BLaER1 treated with 17β-estradiol and CSF1 and Interleukin-3, amounts not matched to agents 10 nM and 100 nM (cell line): ENCODE data around the gene PCTP.

Experiments
- H3K27ac ChIP-seq, 11 experiments: shearing (Covaris generic); formaldehyde crosslinking; 2 replicates each; pipeline ENCODE4 v1.8.1; 2022
- H3K27me3 ChIP-seq, 11 experiments: shearing (Covaris generic); formaldehyde crosslinking; 2 replicates each; pipeline ENCODE4 v1.8.1; 2022
- H3K36me3 ChIP-seq, 11 experiments: shearing (Covaris generic); formaldehyde crosslinking; 2 replicates each; pipeline ENCODE4 v1.8.1; 2022
- H3K4me1 ChIP-seq, 10 experiments: shearing (Covaris generic); formaldehyde crosslinking; 2 replicates each; pipeline ENCODE4 v1.8.1; 2022
- H3K4me2 ChIP-seq, 11 experiments: shearing (Covaris generic); formaldehyde crosslinking; 2 replicates each; pipeline ENCODE4 v1.8.1; 2022
- H3K4me3 ChIP-seq, 10 experiments: shearing (Covaris generic); formaldehyde crosslinking; 2 replicates each; pipeline ENCODE4 v1.8.1; 2022
- H3K9ac ChIP-seq, 11 experiments: shearing (Covaris generic); formaldehyde crosslinking; 2 replicates each; pipeline ENCODE4 v1.8.1; 2022
- H3K9me3 ChIP-seq, 11 experiments: shearing (Covaris generic); formaldehyde crosslinking; replicated peaks in 1 of 11; 2 replicates each; pipeline ENCODE4 v1.8.1; 2022
- H4K20me1 ChIP-seq, 11 experiments: shearing (Covaris generic); formaldehyde crosslinking; 2 replicates each; pipeline ENCODE4 v1.8.1; 2022
- Cebpa-rat ChIP-seq, 11 experiments: shearing (Covaris generic); IDR thresholded peaks; 2 replicates each; pipeline ENCODE4 v1.8.1; 2022

PCTP gene

DNA sequence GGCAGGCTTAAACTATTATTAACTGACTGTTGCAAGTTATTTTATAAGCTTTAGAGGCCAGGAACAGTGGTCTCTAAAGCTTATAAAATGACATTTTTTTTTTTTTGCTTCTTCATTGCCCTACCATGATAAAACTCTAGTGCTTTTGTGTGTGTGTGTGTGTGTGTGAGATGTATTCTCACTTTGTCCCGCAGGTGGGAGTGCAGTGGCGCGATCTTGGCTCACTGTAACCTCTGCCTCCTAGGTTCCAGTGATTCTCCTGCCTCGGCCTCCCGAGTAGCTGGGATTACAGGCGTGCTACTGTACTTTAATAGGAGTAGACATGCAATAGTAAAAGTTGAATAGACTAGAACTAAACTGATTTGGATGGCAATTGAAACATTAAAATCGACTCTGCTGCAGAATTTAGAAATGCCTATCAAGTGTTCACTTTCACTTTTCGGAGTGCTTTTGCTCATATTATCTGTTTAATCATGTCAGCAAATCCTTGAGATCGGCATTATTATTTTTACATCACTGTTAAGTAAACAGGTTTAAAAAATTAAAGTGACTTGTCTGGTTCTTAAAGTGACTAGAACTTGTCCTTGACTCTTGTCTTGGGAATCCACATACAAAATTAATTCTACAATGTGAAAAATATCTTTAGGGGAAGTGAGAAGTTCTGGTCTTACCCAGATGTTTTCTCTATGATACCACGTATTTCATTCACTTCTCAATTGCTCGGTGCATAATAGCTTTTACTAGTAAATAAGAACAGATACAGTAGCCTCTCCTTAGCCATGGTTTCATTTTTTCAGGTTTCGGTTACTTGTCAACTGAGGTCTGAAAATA lies 8.4 kb upstream of the PCTP start:
- Histone ChIP-seq H3K27me3 (no peaks in the 10 kb centered on the region), H3K36me3 (no peaks in the 10 kb centered on the region), H3K9ac (no peak overlapping the region), H3K4me1 (peaks cover 10 to 33% (median 27%) of the 10 kb centered on the region in 10 experiments), H3K27ac (no peak overlapping the region; a peak in 1 of 22 replicates), H3K4me3 (no peak overlapping the region), H3K9me3 (no peaks in the 10 kb centered on the region), H4K20me1 (no peaks in the 10 kb centered on the region), H3K4me2 (peak overlapping the region in 8 of 11 experiments; percentile 1 to 36 (median 10); a peak in 7 of 22 replicates)
- TF ChIP-seq Cebpa-rat (IDR thresholded peaks at IDR 0.05) = no peak

DNA sequence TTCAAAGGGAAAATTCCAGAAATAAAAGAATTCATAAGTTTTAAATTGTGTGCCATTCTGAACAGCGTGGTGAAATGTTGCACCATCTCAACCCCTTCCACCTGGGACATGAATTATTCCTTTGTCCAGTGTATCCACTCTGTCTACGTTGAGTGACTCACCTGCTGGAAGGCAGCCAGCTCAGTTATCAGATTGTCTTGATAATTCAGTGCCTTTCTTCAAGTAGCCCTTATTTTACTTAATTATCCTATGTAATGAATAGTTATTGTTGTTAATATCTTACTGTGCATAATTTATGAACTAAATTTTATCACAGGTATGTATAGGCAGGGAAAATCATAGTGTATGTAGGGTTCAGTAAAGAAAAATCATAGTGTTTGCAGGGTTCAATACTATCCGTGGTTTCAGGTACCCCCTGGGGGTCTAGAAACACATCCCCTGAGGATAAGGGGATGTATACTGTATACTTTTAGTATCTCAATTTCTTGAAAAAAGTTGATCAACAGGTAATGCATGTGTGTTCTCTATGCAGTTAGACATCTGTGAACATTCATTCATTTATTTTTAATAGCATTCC lies 7.7 kb upstream of the PCTP start:
- H3K27me3 ChIP-seq = no peaks in the 10 kb centered on the region
- H3K36me3 ChIP-seq = no peaks in the 10 kb centered on the region
- H3K9ac ChIP-seq = no peak overlapping the region
- no peaks in the 10 kb centered on the region for H3K9me3 ChIP-seq
- no peak overlapping the region for H3K4me3 ChIP-seq
- H3K4me2 ChIP-seq = peak overlapping the region in 7 of 11 experiments; percentile 1 to 36 (median 12); a peak in 6 of 22 replicates
- peaks cover 3 to 26% (median 20%) of the 10 kb centered on the region in 10 experiments for H3K4me1 ChIP-seq
- no peak overlapping the region; a peak in 1 of 22 replicates for H3K27ac ChIP-seq
- TF ChIP-seq Cebpa-rat (IDR thresholded peaks at IDR 0.05) = no peak
- no peaks in the 10 kb centered on the region for H4K20me1 ChIP-seq

DNA sequence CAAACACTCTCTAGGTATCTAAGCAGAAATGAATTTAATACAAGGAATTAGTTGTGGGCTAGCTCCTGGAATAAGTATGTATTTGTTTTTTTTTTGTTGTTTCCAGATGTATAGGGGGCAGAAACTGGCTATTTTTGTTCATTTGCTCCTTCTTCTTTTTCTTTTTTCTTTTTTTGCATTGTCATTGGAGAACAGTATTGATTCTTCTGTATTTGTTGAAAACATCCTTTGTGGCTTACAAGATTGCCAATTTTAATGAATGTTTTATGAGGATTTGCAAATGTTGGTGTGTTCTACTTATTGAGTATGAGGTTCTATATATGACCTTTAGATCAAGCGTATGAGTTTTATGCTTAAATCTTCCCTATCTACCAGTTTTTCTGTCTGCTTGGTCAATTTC lies 5.6 kb upstream of the PCTP start:
- Histone ChIP-seq H3K4me3 (no peak overlapping the region), H3K9me3 (no peaks in the 10 kb centered on the region), H3K36me3 (no peaks in the 10 kb centered on the region), H3K9ac (no peak overlapping the region), H3K4me2 (no peak overlapping the region), H3K4me1 (peaks cover 0 to 24% (median 17%) of the 10 kb centered on the region in 10 experiments; a peak in 18 of 20 replicates), H3K27me3 (no peaks in the 10 kb centered on the region), H4K20me1 (no peaks in the 10 kb centered on the region), H3K27ac (no peak overlapping the region)
- TF ChIP-seq Cebpa-rat (IDR thresholded peaks at IDR 0.05) = no peak

DNA sequence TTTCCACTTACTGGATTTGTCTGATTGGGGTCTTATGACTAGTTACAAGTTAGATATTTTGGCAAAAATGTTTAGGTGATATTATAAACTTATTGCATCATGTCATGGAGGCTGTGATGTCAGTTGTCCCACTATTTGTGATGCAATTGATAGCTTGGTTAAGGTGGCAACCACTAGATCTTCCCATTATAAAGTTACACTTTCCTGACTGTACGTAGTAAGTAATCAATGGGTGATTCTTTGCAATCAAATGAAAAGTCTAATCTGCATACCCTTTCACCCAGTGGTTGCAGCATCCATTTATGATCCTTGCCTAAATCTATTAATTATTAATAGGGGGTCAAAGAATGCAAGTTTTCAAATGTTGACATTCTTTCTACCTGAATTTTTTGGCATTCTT lies 4.4 kb upstream of the PCTP start:
- Histone ChIP-seq H3K4me2 (no peak overlapping the region), H3K9me3 (no peaks in the 10 kb centered on the region), H3K4me1 (peaks cover 0 to 20% (median 10%) of the 10 kb centered on the region in 10 experiments; a peak in 15 of 20 replicates), H4K20me1 (no peaks in the 10 kb centered on the region), H3K9ac (no peak overlapping the region), H3K27ac (no peak overlapping the region), H3K4me3 (no peak overlapping the region), H3K36me3 (no peaks in the 10 kb centered on the region), H3K27me3 (no peaks in the 10 kb centered on the region)
- TF ChIP-seq Cebpa-rat (IDR thresholded peaks at IDR 0.05) = no peak

DNA sequence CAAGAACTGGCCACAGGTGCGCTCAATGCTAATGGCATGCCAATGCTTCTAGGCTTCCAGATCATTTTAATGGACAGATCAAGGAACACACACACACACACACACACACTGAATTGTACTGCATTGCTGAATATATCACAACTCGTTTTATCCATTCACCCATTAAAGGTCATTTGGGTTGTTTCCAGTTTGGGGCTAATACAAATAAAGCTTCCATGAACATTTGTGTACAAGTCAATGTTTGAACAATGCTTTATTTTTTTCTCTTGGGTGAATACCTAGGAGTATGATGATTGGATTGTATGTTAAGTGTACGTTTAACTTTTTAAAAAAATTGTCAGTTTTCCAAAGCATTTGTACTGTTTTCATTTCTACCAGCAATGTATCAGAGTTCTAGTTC lies 3.6 kb upstream of the PCTP start:
- no peak for TF ChIP-seq Cebpa-rat (IDR thresholded peaks at IDR 0.05)
- Histone ChIP-seq H3K4me2 (no peak overlapping the region), H4K20me1 (0 out of 22 replicates have a peak, but pooled peaks cover 0 to 3% (median 0%) of the 10 kb centered on the region in 11 experiments), H3K9ac (no peak overlapping the region), H3K9me3 (no peaks in the 10 kb centered on the region), H3K4me3 (no peak overlapping the region), H3K27ac (no peak overlapping the region), H3K27me3 (no peaks in the 10 kb centered on the region), H3K4me1 (peaks cover 7 to 25% (median 17%) of the 10 kb centered on the region in 10 experiments), H3K36me3 (no peaks in the 10 kb centered on the region)

DNA sequence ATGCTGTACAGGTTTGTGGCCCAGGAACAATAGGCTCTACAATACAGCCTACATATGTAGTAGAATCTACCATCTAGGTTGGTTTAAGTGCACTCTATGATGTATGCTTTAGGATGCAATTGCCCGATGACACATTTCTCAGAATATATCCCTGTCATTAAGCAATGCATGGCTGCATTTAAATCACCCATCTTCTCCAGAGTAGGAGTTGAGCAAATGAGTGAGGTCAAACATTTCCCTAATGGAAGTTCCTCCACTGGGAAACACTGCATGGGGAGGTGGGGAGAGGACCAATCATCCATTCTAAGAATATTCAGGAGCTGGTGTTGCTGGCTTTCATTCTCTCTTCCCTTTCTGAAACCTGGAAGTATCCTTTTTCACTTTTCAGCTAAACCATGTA lies 2.0 kb upstream of the PCTP start:
- Histone ChIP-seq H3K4me1 (peaks cover 15 to 20% (median 18%) of the 10 kb centered on the region in 10 experiments), H3K27me3 (no peaks in the 10 kb centered on the region), H3K27ac (no peak overlapping the region), H3K36me3 (peaks cover 6 to 11% (median 7%) of the 10 kb centered on the region in 11 experiments; a peak in 21 of 22 replicates), H3K4me3 (no peak overlapping the region), H3K4me2 (no peak overlapping the region), H3K9me3 (no peaks in the 10 kb centered on the region), H3K9ac (no peak overlapping the region), H4K20me1 (0 out of 22 replicates have a peak, but pooled peaks cover 0 to 13% (median 0%) of the 10 kb centered on the region in 11 experiments)
- TF ChIP-seq Cebpa-rat (IDR thresholded peaks at IDR 0.05) = no peak

DNA sequence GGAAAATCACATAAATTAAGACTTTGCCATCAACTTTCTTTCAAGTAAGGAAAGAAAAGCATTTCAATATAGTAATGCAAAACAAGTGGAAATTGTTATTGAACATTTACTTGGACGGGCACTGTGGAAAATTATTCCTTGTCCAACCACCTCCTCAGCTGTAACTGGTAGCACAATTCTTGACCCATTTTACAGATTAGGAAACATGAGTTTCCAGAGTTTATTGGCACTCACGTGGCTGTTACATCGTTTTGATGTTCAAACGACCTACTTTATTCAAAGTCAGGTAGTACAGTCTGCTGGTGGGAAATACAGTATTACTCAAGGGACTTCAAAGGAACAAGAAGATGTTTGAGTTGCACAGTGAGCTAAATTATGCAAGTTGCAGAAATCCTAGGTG lies 866 bp upstream of the PCTP start:
- no peak for TF ChIP-seq Cebpa-rat (IDR thresholded peaks at IDR 0.05)
- no peaks in the 10 kb centered on the region for H3K9me3 ChIP-seq
- peaks cover 16 to 22% (median 18%) of the 10 kb centered on the region in 10 experiments for H3K4me1 ChIP-seq
- H3K36me3 ChIP-seq = peaks cover 14 to 18% (median 16%) of the 10 kb centered on the region in 11 experiments
- no peak overlapping the region for H3K27ac ChIP-seq
- no peak overlapping the region for H3K9ac ChIP-seq
- H3K27me3 ChIP-seq = no peaks in the 10 kb centered on the region
- H4K20me1 ChIP-seq = 0 out of 22 replicates have a peak, but pooled peaks cover 0 to 13% (median 0%) of the 10 kb centered on the region in 11 experiments
- H3K4me2 ChIP-seq = peak overlapping the region in 5 of 11 experiments; percentile 32 to 99 (median 89); a peak in 5 of 22 replicates
- H3K4me3 ChIP-seq = no peak overlapping the region; a peak in 1 of 20 replicates

DNA sequence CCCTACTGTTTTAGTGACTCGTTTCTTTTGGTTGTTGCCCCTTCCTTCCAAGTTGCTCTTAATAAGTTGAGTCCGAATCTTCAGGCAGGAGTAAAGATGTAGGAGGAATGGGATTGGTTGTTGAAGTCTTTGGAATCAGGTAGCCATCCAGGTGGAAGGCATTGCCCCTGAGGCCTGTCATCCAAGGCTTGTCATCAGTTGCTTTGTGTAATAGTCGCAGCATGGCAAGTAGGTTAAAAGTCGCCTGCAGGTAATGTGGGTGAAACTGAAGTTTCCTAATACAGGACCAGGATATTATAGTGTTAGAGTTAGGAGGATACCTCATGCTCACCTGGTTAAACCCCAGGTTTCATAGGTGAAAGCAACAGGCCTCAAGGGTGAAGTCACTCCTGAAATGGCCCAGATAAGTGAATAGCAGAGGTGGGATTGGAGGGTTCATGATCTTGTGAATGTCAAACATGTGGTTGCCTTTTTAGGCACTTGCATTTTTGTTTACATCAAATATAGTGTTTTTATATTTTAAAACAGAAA lies 934 bp downstream of the PCTP start:
- 0 out of 22 replicates have a peak, but pooled peaks cover 0 to 13% (median 0%) of the 10 kb centered on the region in 11 experiments for H4K20me1 ChIP-seq
- no peak for TF ChIP-seq Cebpa-rat (IDR thresholded peaks at IDR 0.05)
- peaks cover 14 to 36% (median 18%) of the 10 kb centered on the region in 11 experiments for H3K36me3 ChIP-seq
- peaks cover 16 to 27% (median 19%) of the 10 kb centered on the region in 10 experiments for H3K4me1 ChIP-seq
- H3K9ac ChIP-seq = peak overlapping the region; percentile 80 to 93 (median 89)
- H3K4me2 ChIP-seq = peak overlapping the region; percentile 76 to 99 (median 93)
- H3K27ac ChIP-seq = peak overlapping the region in 8 of 11 experiments; percentile 78 to 94 (median 86); a peak in 13 of 22 replicates
- no peaks in the 10 kb centered on the region for H3K9me3 ChIP-seq
- H3K27me3 ChIP-seq = no peaks in the 10 kb centered on the region
- H3K4me3 ChIP-seq = peak overlapping the region; percentile 69 to 98 (median 80)

DNA sequence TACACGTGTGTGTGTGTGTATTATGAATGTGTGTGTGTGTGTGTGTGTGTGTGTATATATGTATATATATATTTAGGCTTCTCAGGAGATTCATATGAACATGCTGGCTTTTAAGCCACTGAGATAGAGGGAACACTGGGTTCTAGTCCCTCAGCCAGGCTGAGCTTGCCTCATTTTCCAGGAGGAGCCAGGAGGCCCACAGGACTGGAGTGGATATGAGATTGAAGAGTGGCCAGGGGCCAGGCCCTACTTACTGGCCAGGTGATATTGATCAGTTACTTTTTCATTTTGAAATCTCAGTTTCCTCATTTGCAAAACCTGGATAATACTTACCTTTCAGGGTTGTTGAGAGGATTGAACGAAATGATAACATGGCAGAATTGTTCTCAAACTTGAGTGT lies 5.8 kb downstream of the PCTP start:
- H3K4me1 ChIP-seq = peaks cover 9 to 26% (median 14%) of the 10 kb centered on the region in 10 experiments
- H3K9me3 ChIP-seq = no peaks in the 10 kb centered on the region
- H3K27me3 ChIP-seq = no peaks in the 10 kb centered on the region
- peaks cover 0 to 23% (median 0%) of the 10 kb centered on the region in 11 experiments; a peak in 2 of 22 replicates for H4K20me1 ChIP-seq
- H3K36me3 ChIP-seq = peaks cover 15 to 38% (median 18%) of the 10 kb centered on the region in 11 experiments
- H3K9ac ChIP-seq = no peak overlapping the region
- H3K4me3 ChIP-seq = no peak overlapping the region
- no peak overlapping the region for H3K4me2 ChIP-seq
- no peak overlapping the region for H3K27ac ChIP-seq
- no peak for TF ChIP-seq Cebpa-rat (IDR thresholded peaks at IDR 0.05)
